GM12801 (cell line): ENCODE data around the gene ATRN.

Experiments used
- TF ChIP-seq, protein P1 (sequence below): IDR thresholded peaks from one replicate; pipeline ENCODE4 v1.5.1; 2011; ENCODE audit warnings: control low read depth; ENCODE audit not compliant: insufficient read length; ENCODE audit errors: extremely low read depth

ATRN gene

DNA sequence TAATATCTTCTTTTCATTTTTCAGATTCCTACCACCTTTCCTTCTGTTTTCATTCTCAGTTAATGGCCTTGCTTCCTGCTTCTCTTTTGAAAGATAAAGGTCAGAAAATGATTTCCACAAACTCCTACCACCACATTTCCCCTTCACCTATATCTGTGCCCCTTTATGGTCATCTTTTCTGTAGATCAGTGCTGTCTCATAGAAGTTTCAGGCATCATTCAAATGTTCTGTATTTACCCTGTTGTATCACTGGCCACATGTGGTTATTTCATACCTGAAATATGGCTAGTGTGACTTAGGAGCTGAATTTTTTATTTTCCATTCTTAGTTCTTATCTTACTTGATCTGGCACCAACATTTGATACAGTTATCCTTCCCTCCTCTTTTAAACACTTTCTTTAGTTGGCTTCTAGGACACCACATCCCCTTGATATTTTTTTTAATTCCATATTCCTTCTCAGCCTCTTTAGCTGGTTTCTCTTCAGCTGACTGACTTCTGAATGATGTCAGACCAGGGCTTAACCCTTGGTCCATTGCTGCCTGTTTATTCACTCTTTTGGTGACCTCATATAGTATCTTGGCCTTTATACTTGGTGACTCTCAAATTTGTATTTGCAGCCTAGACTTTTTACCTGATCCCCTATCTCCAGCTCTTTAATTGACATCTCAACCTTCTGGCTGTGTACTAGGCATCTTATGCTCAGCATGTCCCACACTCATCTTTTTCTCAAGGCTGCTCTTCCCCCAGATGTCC, 81.0 kb downstream of the ATRN start:
- TF ChIP-seq, protein P1, sequence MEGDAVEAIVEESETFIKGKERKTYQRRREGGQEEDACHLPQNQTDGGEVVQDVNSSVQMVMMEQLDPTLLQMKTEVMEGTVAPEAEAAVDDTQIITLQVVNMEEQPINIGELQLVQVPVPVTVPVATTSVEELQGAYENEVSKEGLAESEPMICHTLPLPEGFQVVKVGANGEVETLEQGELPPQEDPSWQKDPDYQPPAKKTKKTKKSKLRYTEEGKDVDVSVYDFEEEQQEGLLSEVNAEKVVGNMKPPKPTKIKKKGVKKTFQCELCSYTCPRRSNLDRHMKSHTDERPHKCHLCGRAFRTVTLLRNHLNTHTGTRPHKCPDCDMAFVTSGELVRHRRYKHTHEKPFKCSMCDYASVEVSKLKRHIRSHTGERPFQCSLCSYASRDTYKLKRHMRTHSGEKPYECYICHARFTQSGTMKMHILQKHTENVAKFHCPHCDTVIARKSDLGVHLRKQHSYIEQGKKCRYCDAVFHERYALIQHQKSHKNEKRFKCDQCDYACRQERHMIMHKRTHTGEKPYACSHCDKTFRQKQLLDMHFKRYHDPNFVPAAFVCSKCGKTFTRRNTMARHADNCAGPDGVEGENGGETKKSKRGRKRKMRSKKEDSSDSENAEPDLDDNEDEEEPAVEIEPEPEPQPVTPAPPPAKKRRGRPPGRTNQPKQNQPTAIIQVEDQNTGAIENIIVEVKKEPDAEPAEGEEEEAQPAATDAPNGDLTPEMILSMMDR = no peak

DNA sequence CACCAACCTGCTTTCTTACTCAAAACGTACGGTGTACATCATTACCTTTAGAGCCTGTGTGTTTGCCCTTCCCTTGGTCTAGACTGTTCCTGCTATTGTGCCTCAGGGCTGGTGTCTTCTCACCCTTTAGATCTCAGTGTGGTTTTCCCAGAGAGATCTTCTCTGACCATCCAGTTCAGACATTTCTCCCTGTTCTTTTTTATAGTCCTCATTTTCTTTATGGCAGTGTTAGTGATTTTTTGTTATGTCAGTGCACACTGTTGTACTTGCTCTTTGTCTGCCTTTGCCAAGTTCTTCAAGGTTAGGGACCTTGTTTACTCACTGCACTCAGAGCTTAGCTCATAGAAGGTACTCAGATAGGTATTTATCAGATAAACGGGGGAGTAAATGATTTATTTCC, 82.8 kb downstream of the ATRN start:
- TF ChIP-seq, protein P1 = no peak

DNA sequence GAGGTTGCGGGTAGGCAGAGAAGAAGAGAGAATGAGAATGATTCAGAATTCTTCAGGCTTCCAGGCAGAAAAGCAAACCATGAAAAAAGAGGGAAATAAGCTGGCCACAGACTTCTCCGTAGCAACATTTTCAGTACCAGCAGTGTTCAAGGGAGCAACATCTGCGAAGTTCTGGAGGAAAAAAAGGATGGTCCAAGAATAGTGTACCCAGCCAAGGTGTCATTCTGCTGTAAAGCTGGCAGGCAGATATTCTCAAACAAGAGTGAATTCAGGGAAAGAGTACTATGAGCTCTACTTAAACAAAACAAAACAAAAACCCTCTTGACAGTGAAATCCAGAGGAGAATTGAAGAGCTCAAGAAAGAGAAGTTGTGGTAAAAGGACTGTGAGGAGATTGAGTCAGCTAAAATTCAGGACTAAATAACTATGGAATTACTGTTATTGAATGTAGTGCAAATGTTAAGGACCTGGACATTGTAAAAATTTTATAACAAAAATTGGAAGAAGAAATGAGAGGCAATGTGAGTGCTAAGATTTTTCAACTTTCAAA, 86.5 kb downstream of the ATRN start:
- TF ChIP-seq, protein P1 = no peak

DNA sequence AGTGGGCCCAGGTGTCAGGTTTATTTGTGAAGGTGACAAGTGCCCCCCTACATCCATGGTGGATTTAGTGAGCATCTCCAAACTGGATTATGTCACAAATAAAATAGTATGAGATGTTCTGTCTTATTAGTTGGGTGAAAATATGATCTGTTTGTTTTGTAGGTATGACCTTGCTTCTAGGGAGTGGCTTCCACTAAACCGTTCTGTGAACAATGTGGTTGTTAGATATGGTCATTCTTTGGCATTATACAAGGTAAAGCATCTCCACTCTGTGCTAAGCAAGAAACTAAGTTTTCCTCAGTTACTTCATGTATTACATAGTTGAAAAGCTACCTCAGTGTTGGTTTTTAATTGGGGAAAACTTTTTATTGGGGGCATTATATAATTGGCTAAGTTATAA, 88.4 kb downstream of the ATRN start:
- TF ChIP-seq, protein P1 = no peak

DNA sequence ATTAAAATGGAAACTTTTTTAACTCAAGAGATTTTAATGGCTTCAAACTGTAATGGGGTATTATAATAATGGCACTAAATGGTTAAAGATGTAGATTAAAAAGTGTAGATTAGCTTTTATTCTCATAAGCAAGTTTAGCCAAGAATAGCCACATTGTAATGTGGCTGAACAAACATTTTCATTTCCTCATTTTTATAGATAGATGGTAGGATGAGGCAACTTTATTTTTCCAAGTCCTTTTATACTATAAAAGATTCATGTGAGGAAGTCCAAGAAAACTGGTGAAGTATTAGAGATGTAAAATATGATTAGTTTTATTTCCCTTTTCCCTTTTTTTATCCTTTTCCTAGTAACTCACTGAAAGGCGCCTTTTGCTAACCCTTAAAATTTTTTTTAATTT, 88.8 kb downstream of the ATRN start:
- TF ChIP-seq, protein P1 = no peak

DNA sequence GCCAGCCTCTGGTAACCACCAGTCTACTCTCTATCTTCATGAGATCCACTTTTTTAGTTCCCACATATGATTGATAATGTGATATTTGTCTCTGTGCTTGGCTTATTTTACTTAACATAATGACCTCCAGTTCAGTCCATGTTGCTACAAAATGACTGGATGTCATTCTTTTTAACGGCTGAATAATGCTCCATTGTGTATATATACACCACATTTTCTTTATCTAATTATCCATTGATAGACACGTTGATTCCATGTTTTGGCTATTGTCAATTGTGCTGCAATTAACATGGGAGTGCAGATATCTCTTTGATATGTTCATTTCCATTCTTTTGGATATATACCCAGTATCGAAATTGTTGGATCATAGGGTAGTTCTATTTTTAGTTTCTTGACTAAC, 89.3 kb downstream of the ATRN start:
- TF ChIP-seq, protein P1 = no peak

DNA sequence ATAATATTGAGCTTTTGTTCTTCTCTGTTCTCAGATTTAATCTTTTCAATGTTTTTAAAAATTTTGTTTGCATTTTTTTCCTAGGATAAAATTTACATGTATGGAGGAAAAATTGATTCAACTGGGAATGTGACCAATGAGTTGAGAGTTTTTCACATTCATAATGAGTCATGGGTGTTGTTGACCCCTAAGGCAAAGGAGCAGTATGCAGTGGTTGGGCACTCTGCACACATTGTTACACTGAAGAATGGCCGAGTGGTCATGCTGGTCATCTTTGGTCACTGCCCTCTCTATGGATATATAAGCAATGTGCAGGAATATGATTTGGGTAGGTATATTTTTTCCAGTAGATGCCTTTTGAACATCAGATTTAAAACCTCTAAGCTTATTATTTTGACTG, 89.8 kb downstream of the ATRN start:
- TF ChIP-seq, protein P1 = no peak
